MM.1S (cell line): ENCODE data around the gene TMEM19.

ENCODE experiments used
- CTCF ChIP-seq: fragments of 300-600 bp; sonication (generic); IDR thresholded peaks from 2 replicates; pipeline ENCODE4 v1.5.1; 2016; ENCODE audit warnings: antibody characterized with exemption, low read length, mixed read lengths
- EZH2 ChIP-seq: fragments of 300-600 bp; sonication (generic); optimal IDR thresholded peaks from 2 replicates; pipeline ENCODE3; 2017; ENCODE audit warnings: low read depth, mild to moderate bottlenecking, antibody characterized with exemption, low read length, mixed read lengths
- EZH2phosphoT487 ChIP-seq: fragments of 300-600 bp; sonication (generic); IDR thresholded peaks from 2 replicates; pipeline ENCODE4 v1.6.1; 2018; ENCODE audit warnings: antibody characterized with exemption, low read length

GRCh38 chr12:71731439-71732356, 45.8 kb downstream of the TMEM19 start:
- TF ChIP-seq CTCF (no peak), EZH2 (no peak), EZH2phosphoT487 (no peak)
